ENCODE data around the gene ATP5MG.
"Not testable (repeated sequence)": the region's sequence is repeated elsewhere in the genome, so short reads cannot be mapped to it uniquely, and the experiment has no call there.

Gene ATP5MG

GRCh38 chr11:118410055-118410745 is 8.8 kb downstream of the ATP5MG start:
- peak; percentile 34 for DNase-seq (ENCODE audit: low spot score)

- no peak for DNase-seq (ENCODE audit: low spot score)
Measured at GRCh38 chr11:118411530-118411929, 10.1 kb downstream of the ATP5MG start.

GRCh38 chr11:118412921-118413320 is 11.5 kb downstream of the ATP5MG start:
- DNase-seq (ENCODE audit: low spot score), result no peak

GRCh38 chr11:118415062-118415738 is 13.8 kb downstream of the ATP5MG start:
- DNase-seq (ENCODE audit: low spot score), result no peak

- no peak for DNase-seq (ENCODE audit: low spot score)
Measured at GRCh38 chr11:118415739-118416068, 14.3 kb downstream of the ATP5MG start.

DNA sequence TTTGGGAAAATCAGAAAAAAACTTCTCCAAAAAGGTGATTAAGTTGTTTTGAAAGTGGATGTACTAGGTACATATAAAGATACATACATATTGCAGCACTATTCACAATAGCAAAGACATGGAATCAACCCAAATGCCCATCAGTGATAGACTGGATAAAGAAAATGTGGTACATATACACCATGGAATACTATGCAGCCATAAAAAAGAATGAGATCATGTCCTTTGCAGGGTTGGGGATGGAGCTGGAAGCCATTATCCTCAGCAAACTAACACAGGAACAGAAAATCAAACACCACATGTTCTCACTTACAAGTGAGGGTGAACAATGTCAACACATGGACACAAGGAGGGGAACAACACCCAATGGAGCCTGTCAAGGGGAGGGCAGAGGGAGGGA is 15.5 kb downstream of the ATP5MG start:
- DNase-seq (ENCODE audit: low spot score), result not testable (repeated sequence)

- DNase-seq (ENCODE audit: low spot score), result no peak
Measured at GRCh38 chr11:118417801-118418200, 16.4 kb downstream of the ATP5MG start.

DNA sequence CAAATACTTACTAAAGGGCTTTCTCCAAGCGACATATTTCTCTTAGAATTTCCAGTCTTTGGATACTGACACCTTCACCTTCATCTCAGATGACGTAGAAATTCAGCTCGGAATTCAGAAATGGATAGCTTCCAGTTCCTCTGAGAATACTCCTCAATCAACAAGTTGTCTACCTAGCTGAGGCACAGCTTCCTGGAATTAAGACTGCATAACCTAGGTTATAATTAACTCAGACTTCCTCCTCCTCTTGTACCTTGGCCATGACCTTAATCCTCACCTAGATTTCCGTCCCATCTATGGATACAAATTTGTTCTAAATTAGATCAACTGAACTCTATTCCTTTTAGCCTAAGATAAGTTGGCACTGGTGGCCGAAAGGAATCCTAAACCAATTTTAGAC is 17.4 kb downstream of the ATP5MG start:
- DNase-seq (ENCODE audit: low spot score), result no peak

DNA sequence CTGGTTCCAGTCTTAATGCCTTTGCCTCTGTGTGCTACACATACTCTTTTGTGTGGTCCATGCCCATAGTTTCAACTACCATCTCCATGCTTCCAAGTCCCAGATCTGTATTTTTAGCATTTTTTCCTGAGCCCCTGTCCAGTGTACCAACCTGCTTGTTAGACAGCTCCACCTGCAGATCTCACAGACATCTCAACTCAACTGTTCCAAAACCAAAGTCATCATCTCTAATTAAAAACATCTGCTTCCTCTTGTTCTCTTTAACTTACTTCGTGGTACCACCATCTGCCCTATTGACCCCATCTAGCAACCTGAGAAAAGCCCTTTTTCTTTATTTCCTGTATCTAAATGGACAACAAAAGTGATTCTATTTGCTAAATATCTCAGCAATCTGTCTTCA is 26.3 kb downstream of the ATP5MG start:
- no peak for DNase-seq (ENCODE audit: low spot score)

DNA sequence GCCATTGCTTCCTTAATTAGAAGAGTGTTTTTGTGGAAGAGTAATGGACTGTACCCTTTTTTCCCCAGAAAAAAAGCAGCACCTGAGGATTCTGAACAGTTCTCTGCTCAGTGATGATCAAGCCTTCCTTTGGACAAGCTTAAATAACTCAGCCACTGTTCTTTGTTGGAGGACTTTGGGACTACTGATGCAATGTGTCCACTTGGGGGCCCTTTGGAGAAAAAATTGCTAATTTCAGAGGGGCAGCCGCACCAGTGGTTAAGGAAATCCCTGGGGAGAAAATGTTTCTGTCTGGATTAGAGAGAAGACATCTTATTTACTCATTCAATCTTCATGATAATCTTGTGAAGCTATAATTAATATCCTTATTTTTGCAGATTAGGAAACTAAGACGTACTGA is 29.6 kb downstream of the ATP5MG start:
- no peak for DNase-seq (ENCODE audit: low spot score)

DNA sequence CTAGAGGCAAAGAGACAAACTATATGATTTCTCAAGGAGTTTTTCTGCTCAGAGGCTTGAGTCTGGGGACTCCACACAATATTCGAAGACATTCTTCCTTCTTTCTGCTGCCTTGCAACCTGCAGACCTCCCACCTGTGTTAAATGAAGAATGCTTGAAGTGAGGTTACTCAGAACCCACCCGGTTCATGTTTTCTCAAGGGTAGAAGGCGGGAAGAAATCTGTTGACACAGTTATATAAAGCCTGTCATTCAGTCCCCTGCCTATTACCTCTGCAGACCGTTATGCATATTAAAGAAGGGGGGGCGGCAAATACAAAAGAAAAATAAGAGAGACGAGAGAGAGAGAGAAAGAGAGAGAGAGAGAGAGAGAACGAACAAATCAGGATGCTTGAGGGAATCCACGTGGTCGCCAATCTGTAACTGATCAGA is 32.7 kb downstream of the ATP5MG start:
- no peak for DNase-seq (ENCODE audit: low spot score)

- peak; percentile 86 for DNase-seq (ENCODE audit: low spot score)
Measured at GRCh38 chr11:118434553-118435289, 33.3 kb downstream of the ATP5MG start.

DNA sequence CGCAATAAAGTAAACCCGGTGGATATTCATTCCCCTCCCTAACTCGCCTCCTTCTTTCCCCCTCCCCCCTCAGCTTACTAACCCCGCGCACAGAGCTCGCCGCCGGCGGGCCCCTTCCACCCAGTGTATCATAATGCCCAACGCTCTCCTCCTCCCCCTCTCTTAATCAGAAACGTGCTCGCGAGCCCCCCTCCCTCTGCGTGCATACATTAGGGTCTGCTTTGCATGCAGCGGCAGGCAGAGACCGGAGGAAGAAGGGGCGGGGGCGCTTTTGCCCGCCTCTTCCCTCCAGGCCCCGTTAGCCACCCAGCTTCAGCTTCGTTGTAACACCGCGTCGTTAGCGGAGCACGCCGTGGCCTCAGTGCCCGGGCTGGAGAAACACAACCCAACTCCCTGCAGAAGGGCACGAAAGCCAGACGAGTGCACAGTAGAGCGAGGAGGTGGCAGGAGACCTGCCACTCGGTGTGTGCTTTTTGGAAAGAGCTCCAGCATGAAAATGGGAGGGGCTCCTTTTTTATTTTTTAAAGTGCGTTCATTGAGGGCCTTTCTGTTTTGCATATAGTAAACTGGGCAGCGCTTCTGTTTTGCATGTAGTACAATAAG is 34.0 kb downstream of the ATP5MG start:
- DNase-seq (ENCODE audit: low spot score), result peak; percentile 96

GRCh38 chr11:118435893-118436624 is 34.7 kb downstream of the ATP5MG start, which contains the start of gene KMT2A:
KMT2A (plus strand) TSS chr11:118436492; CDS start chr11:118436513, 21 bp downstream.
- peak; percentile 90 for DNase-seq (ENCODE audit: low spot score)

DNA sequence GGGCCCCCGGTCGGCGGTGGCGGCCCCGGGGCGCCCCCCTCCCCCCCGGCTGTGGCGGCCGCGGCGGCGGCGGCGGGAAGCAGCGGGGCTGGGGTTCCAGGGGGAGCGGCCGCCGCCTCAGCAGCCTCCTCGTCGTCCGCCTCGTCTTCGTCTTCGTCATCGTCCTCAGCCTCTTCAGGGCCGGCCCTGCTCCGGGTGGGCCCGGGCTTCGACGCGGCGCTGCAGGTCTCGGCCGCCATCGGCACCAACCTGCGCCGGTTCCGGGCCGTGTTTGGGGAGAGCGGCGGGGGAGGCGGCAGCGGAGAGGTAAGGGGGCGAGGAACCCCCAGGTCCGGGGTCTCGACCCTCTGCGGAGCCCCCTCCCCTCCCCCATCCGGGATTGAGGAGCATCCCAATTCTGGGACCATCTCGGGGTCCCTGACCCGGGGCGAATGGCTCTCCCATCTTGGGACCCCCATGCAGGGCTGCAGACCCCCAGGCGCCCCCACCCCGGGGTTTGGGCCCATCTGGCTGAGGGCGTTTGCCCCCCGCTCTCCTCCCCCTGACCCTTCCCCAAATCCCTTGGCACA is 35.3 kb downstream of the ATP5MG start:
- DNase-seq (ENCODE audit: low spot score), result peak; percentile 57

- peak; percentile 51 for DNase-seq (ENCODE audit: low spot score)
Measured at GRCh38 chr11:118437208-118438125, 36.1 kb downstream of the ATP5MG start.

DNA sequence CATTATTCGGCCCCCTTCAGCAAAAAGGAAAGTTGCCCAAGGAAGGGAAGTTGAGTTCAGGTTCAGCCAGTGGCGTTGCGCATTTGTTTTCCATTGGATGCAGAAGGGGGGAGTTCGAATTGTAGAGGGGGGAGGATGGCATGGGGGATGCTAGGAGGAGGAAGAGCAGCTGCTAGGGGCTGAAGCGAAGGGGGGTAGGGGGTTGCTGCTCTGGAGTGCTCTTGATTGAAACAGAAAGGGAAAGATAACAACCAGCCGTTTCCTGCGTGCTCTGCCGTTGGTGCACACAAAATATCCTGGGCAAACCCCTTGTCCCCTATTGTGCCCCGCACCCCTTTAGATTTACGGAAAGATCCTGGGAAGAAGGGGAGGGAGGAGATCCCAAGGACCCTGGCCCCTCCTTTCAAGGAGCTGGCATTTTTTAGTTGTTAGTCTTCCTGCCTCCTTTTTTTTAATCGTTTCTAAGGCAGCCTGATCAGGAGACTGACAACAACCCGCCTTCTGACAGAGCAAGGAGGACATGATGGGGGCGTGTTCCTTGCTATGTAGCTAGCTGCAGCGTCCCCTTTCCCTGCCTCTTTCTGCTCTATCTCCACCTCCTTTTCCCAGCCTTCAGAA is 37.0 kb downstream of the ATP5MG start:
- DNase-seq (ENCODE audit: low spot score), result peak; percentile 72

DNA sequence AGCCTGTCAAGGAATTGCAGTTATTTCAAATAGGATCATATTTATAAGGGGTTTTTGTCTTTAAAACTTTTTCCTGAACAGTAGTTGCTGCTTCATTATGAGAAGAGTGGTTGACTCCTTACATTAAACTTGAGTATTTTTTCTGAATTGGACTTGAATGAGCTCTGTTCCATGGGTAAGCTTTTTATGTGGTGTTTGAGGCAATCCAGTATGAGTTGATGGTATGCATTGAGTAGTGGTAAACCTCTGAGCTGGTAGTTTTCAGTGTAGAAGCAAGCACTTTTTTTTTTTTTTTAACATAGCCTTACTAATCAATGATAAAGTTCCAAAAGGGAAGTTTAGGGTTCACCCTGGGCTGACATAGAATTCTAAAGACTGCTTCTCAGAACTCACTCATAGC is 38.2 kb downstream of the ATP5MG start:
- DNase-seq (ENCODE audit: low spot score), result no peak

GRCh38 chr11:118441770-118442275 is 40.4 kb downstream of the ATP5MG start:
- no peak for DNase-seq (ENCODE audit: low spot score)

GRCh38 chr11:118442301-118442700 is 40.9 kb downstream of the ATP5MG start:
- no peak for DNase-seq (ENCODE audit: low spot score)

Measured in NAMALWA (cell line).